GM06990 (cell line): ENCODE measurements around the gene C16orf74.

Experiments
- DNase-seq: peaks from one replicate; pipeline ENCODE4 v3.0.0-alpha.2; 2011; ENCODE audit not compliant: insufficient read length; ENCODE audit errors: extremely low read depth
- H3K27me3 ChIP-seq: replicated peaks from 2 replicates; pipeline ENCODE4 v1.6.0; 2011; ENCODE audit warnings: low read length; ENCODE audit not compliant: control insufficient read depth, insufficient read depth
- H3K36me3 ChIP-seq: 2 replicates; pipeline ENCODE4 v1.5.1; 2011; ENCODE audit warnings: low read length; ENCODE audit not compliant: control insufficient read depth, insufficient read depth
- H3K4me3 ChIP-seq: replicated peaks from 2 replicates; pipeline ENCODE4 v1.5.1; 2011; ENCODE audit warnings: low read depth, mild to moderate bottlenecking, control low read depth, low read length
- CTCF ChIP-seq: IDR thresholded peaks from 2 replicates; pipeline ENCODE4 v1.5.1; 2011; ENCODE audit warnings: low read length, control low read depth, mild to moderate bottlenecking, inconsistent platforms; ENCODE audit not compliant: insufficient read depth, poor library complexity, severe bottlenecking

The C16orf74 gene

GRCh38 chr16:85680352-85680944 is 70.4 kb downstream of the C16orf74 start:
- Histone ChIP-seq H3K36me3 (peaks cover 16% of the 10 kb centered on the region), H3K27me3 (no peaks in the 10 kb centered on the region), H3K4me3 (no peak overlapping the region)
- TF ChIP-seq CTCF = no peak
- no peak for DNase-seq

DNA sequence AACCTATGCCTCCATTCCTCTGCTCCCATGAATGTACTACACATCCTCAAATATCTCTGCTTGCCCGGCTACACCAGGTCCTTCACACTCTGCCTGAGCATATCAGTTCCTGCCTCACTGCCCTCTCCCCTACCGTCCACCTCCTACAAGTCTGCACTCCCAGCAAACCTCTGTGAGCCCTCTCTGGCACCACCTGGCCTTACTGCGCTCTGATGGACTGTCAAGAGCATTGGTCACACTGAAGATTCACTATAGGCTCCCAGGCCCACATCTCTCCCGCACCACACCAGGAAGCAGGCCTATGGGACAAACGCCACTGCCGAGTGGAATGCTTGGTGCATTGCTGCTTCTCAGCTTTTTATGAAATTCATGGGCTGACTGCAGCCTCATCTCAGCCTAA is 71.0 kb downstream of the C16orf74 start:
- peaks cover 16% of the 10 kb centered on the region for H3K36me3 ChIP-seq
- DNase-seq = no peak
- no peak overlapping the region for H3K4me3 ChIP-seq
- H3K27me3 ChIP-seq = no peaks in the 10 kb centered on the region
- TF ChIP-seq CTCF = no peak

DNA sequence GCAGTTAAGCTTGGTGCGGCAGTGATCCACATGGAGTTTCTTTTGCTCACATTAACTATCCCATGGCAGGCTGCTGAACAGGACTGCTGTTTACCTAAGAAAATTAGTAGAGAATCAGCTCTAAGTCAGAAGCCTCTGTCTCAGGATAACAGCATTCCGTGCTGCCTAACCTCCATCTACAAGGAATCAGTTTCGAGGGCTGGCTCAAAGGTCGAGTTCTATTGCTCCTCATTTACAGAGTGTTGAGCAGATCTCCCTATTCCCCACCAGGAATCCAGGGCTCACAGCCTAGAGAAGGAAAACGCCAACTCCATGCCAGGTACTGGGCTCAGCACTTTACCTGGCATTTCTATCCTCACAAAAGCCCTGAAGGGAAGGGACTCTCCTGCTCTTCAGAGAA is 72.1 kb downstream of the C16orf74 start:
- no peak for TF ChIP-seq CTCF
- peaks cover 23% of the 10 kb centered on the region for H3K36me3 ChIP-seq
- DNase-seq = no peak
- H3K4me3 ChIP-seq = no peak overlapping the region
- H3K27me3 ChIP-seq = no peaks in the 10 kb centered on the region

DNA sequence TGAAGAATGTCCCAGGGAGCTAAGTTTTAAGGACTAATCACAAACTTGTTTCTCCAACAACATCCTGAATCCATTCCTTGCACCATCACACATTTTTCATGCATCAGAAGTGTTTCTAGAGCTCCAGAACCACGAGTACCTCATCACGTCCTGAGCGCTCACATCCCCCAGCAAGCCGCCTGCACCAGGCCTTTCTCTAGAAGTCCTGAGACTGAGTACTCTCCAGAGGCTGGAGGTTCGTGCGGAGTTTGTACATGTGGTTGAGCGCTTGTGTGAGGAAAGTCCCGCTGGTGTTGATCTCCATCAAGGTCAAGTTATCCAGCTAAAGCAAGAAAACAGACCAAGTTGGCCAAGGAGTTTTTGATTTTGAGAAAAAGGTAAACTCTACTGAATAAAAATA is 72.9 kb downstream of the C16orf74 start:
- H3K36me3 ChIP-seq = peaks cover 22% of the 10 kb centered on the region
- no peak for DNase-seq
- no peaks in the 10 kb centered on the region for H3K27me3 ChIP-seq
- TF ChIP-seq CTCF = no peak
- H3K4me3 ChIP-seq = no peak overlapping the region

DNA sequence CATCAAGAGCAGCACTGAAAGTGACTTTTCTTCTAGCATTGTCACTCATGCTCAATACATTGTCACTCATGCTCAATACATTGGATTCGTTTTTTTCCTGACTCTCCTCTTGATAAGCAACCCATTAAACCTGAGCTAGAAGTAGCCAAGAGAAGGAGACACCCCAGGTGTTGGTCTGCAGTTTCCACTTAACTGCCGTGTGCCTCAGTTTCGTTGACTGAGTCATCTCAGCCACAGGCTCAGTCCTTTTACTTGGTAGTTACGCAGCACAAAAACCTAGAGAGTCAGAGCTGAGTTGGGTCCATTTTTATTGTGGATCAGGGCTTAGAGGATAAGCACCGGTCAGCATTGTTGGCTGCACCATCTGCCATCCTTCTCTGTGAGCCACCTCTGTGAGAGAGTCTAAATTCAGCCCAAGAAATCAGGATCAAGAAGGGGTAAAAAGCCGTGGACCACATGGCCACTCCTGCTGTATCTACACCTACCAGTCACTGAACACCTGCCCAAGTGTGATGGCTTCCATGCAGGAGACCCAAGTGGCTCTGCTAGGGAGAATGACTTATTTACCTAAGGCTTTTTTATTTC is 73.4 kb downstream of the C16orf74 start:
- no peak for TF ChIP-seq CTCF
- Histone ChIP-seq H3K4me3 (no peak overlapping the region), H3K36me3 (peaks cover 24% of the 10 kb centered on the region), H3K27me3 (no peaks in the 10 kb centered on the region)
- DNase-seq = no peak

- no peak for TF ChIP-seq CTCF
- Histone ChIP-seq H3K36me3 (peaks cover 32% of the 10 kb centered on the region), H3K27me3 (no peaks in the 10 kb centered on the region), H3K4me3 (no peak overlapping the region)
- DNase-seq = no peak
These were observed 74.4 kb downstream of the C16orf74 start for GRCh38 chr16:85676466-85676865.
